Duodenal mucosa (tissue), 2 donors: ENCODE results near the gene ERF.

Source experiments
- H3K27ac ChIP-seq: one replicate; pipeline ENCODE4 v1.7.0; 2013; ENCODE audit warnings: low read depth, low read length
- H3K27me3 ChIP-seq, 2 donors: one replicate each; pipeline ENCODE4 v1.7.0; 2013; ENCODE audit warnings: low read length in 2 of 2, control low read depth in 1 of 2; ENCODE audit not compliant: insufficient read depth in 2 of 2, control insufficient read depth in 1 of 2
- H3K36me3 ChIP-seq, 2 donors: one replicate each; pipeline ENCODE4 v1.7.0; 2013; ENCODE audit warnings: low read length in 2 of 2, control low read depth in 1 of 2; ENCODE audit not compliant: insufficient read depth in 2 of 2, control insufficient read depth in 1 of 2
- H3K4me1 ChIP-seq, 2 donors: one replicate each; pipeline ENCODE4 v1.7.0; 2013; ENCODE audit warnings: low read length in 2 of 2, control low read depth in 1 of 2; ENCODE audit not compliant: insufficient read depth in 2 of 2, control insufficient read depth in 1 of 2
- H3K4me3 ChIP-seq, 2 donors: one replicate each; pipeline ENCODE4 v1.7.0; 2013; ENCODE audit warnings: low read length in 2 of 2, low read depth in 1 of 2
- H3K9ac ChIP-seq, 2 donors: one replicate each; pipeline ENCODE4 v1.7.0; 2013; ENCODE audit warnings: low read length in 2 of 2, low read depth in 1 of 2
- H3K9me3 ChIP-seq, 2 donors: one replicate each; pipeline ENCODE4 v1.7.0; 2013; ENCODE audit warnings: low read length in 2 of 2, control low read depth in 1 of 2; ENCODE audit not compliant: control insufficient read depth in 1 of 2

Gene ERF

GRCh38 chr19:42214810-42215485 lies 40.0 kb downstream of the ERF start:
- H3K36me3 ChIP-seq = peaks cover 19 to 29% of the 10 kb centered on the region in 2 donors
- H3K9ac ChIP-seq = peak overlapping the region in 1 of 2 donors; percentile 94
- H3K9me3 ChIP-seq = no peaks in the 10 kb centered on the region
- peaks cover 31% of the 10 kb centered on the region in 2 donors for H3K4me1 ChIP-seq
- no peaks in the 10 kb centered on the region for H3K27me3 ChIP-seq
- no peak overlapping the region for H3K27ac ChIP-seq
- peak overlapping the region in 1 of 2 donors; percentile 9 for H3K4me3 ChIP-seq

- Histone ChIP-seq H3K36me3 (peaks cover 37 to 50% of the 10 kb centered on the region in 2 donors), H3K4me1 (peaks cover 17 to 18% of the 10 kb centered on the region in 2 donors), H3K27ac (no peak overlapping the region)
Measured at GRCh38 chr19:42212886-42213285, 42.0 kb downstream of the ERF start.

GRCh38 chr19:42208612-42209011 lies 46.3 kb downstream of the ERF start:
- no peak overlapping the region for H3K9ac ChIP-seq
- H3K36me3 ChIP-seq = peaks cover 51 to 73% of the 10 kb centered on the region in 2 donors
- no peak overlapping the region for H3K27ac ChIP-seq

More at GRCh38 chr19:42212886-42213285, 42.0 kb downstream of the ERF start:
- Histone ChIP-seq H3K9me3 (no peaks in the 10 kb centered on the region), H3K9ac (no peak overlapping the region), H3K4me3 (no peak overlapping the region), H3K27me3 (no peaks in the 10 kb centered on the region)

GRCh38 chr19:42207767-42208271 lies 47.1 kb downstream of the ERF start:
- Histone ChIP-seq H3K27ac (no peak overlapping the region), H3K4me1 (peaks cover 5 to 14% of the 10 kb centered on the region in 2 donors), H3K27me3 (no peaks in the 10 kb centered on the region), H3K9ac (no peak overlapping the region), H3K9me3 (no peaks in the 10 kb centered on the region), H3K36me3 (peaks cover 47 to 72% of the 10 kb centered on the region in 2 donors), H3K4me3 (no peak overlapping the region)

More at GRCh38 chr19:42208612-42209011, 46.3 kb downstream of the ERF start:
- Histone ChIP-seq H3K27me3 (no peaks in the 10 kb centered on the region), H3K4me1 (peaks cover 3 to 14% of the 10 kb centered on the region in 2 donors), H3K4me3 (no peak overlapping the region), H3K9me3 (no peaks in the 10 kb centered on the region)

- Histone ChIP-seq H3K27ac (no peak overlapping the region), H3K9me3 (no peaks in the 10 kb centered on the region), H3K4me1 (peaks cover 12 to 20% of the 10 kb centered on the region in 2 donors), H3K36me3 (peaks cover 46 to 76% of the 10 kb centered on the region in 2 donors), H3K27me3 (no peaks in the 10 kb centered on the region), H3K9ac (no peak overlapping the region), H3K4me3 (no peak overlapping the region)
Measured at GRCh38 chr19:42206871-42207755, 47.8 kb downstream of the ERF start.

GRCh38 chr19:42204664-42205063 lies 50.3 kb downstream of the ERF start:
- Histone ChIP-seq H3K36me3 (peaks cover 50 to 91% of the 10 kb centered on the region in 2 donors), H3K27ac (no peak overlapping the region), H3K27me3 (no peaks in the 10 kb centered on the region), H3K4me3 (no peak overlapping the region), H3K4me1 (peaks cover 34 to 35% of the 10 kb centered on the region in 2 donors), H3K9me3 (no peaks in the 10 kb centered on the region), H3K9ac (no peak overlapping the region)

- Histone ChIP-seq H3K27me3 (no peaks in the 10 kb centered on the region), H3K9ac (no peak overlapping the region), H3K9me3 (no peaks in the 10 kb centered on the region), H3K4me1 (peaks cover 36 to 44% of the 10 kb centered on the region in 2 donors), H3K27ac (no peak overlapping the region), H3K4me3 (no peak overlapping the region), H3K36me3 (peaks cover 42 to 91% of the 10 kb centered on the region in 2 donors)
Measured at GRCh38 chr19:42203700-42204099, 51.2 kb downstream of the ERF start.

GRCh38 chr19:42202290-42202880 lies 52.5 kb downstream of the ERF start:
- Histone ChIP-seq H3K36me3 (peaks cover 30 to 85% of the 10 kb centered on the region in 2 donors), H3K27ac (peak overlapping the region; percentile 1)

GRCh38 chr19:42201489-42202289 lies 53.2 kb downstream of the ERF start:
- peak overlapping the region; percentile 24 for H3K27ac ChIP-seq
- H3K9me3 ChIP-seq = no peaks in the 10 kb centered on the region
- H3K27me3 ChIP-seq = no peaks in the 10 kb centered on the region
- H3K36me3 ChIP-seq = peaks cover 28 to 78% of the 10 kb centered on the region in 2 donors
- H3K9ac ChIP-seq = no peak overlapping the region
- peaks cover 34 to 60% of the 10 kb centered on the region in 2 donors for H3K4me1 ChIP-seq
- H3K4me3 ChIP-seq = no peak overlapping the region

More at GRCh38 chr19:42202290-42202880, 52.5 kb downstream of the ERF start:
- Histone ChIP-seq H3K4me1 (peaks cover 34 to 53% of the 10 kb centered on the region in 2 donors), H3K9ac (no peak overlapping the region), H3K27me3 (no peaks in the 10 kb centered on the region), H3K4me3 (no peak overlapping the region), H3K9me3 (no peaks in the 10 kb centered on the region)
